Ishikawa (cell line): ENCODE measurements around the gene LHFPL2.

ENCODE experiments used
- CEBPB ChIP-seq: IDR thresholded peaks from 2 replicates; pipeline ENCODE4 v1.6.1; 2012
- EP300 ChIP-seq: IDR thresholded peaks from 2 replicates; pipeline ENCODE4 v1.6.1; 2012; ENCODE audit warnings: borderline replicate concordance
- MAX ChIP-seq: IDR thresholded peaks from 2 replicates; pipeline ENCODE4 v1.6.1; 2012
- NFIC ChIP-seq: IDR thresholded peaks from 2 replicates; pipeline ENCODE4 v1.6.1; 2012
- TCF12 ChIP-seq: IDR thresholded peaks from 2 replicates; pipeline ENCODE4 v1.6.1; 2012; ENCODE audit warnings: low read depth

- TF ChIP-seq TCF12 (no peak), NFIC (no peak), CEBPB (no peak), MAX (no peak), EP300 (no peak)
These were observed 681 bp upstream of the LHFPL2 start for GRCh38 chr5:78649211-78649695.
